Measurements from ENCODE around the gene ERCC5.

DNA sequence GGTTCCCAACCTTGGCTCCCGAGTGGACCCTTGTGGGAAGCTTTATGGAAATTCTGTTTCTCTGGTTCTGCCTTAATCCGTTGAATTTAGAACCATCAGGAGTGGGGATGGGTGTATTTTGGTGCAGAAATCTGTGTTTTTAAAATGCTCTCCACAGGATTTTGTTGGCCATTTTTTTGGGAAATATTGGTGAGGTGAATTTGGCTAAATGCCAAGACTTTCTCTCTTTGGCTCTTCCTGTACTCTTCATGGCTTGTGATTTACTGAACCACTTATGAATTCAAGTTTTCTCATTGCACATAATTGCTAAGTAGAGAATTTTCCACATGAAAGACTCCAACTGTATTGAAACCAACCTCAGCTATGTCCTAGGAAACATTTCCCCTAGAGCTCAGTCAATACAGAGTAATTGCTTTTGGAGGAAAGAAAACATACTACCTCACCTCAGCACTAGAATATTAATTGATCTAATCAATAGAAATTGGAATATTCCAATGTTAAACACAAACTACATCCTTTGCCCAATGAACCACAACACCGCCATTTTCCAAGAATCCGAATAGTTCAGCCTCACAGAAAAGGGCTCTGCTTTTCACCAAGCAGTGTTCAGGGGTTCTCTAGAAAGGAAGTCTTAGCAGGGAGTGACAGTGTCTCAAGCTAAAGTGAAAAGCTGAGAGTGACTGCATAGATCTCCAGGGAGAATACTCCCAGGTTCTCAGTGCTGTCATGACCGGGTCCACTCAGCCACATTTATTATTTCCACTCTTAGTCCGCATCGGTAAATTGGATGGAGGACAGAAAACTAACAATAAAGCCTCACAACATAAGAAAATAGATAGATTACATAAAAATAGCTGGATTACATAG, 60.3 kb downstream of the ERCC5 start:
- TF ChIP-seq POLR2A (IDR thresholded peaks at IDR 0.05), result no peak
- TF ChIP-seq, protein P1, sequence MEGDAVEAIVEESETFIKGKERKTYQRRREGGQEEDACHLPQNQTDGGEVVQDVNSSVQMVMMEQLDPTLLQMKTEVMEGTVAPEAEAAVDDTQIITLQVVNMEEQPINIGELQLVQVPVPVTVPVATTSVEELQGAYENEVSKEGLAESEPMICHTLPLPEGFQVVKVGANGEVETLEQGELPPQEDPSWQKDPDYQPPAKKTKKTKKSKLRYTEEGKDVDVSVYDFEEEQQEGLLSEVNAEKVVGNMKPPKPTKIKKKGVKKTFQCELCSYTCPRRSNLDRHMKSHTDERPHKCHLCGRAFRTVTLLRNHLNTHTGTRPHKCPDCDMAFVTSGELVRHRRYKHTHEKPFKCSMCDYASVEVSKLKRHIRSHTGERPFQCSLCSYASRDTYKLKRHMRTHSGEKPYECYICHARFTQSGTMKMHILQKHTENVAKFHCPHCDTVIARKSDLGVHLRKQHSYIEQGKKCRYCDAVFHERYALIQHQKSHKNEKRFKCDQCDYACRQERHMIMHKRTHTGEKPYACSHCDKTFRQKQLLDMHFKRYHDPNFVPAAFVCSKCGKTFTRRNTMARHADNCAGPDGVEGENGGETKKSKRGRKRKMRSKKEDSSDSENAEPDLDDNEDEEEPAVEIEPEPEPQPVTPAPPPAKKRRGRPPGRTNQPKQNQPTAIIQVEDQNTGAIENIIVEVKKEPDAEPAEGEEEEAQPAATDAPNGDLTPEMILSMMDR (IDR thresholded peaks at IDR 0.05), result no peak
- TF ChIP-seq EP300 (IDR thresholded peaks at IDR 0.05), result no peak

All from tibial nerve (tissue), 4 donors.